HG03521 (cell line): Measurements from ENCODE around the gene CTNNA3.

Experiments used
- ATAC-seq: cut with Tn5 transposase; IDR thresholded peaks from one replicate; pipeline ENCODE4 v1.9.1; 2021; ENCODE audit warnings: mild to moderate bottlenecking, moderate library complexity; ENCODE audit not compliant: unreplicated experiment

CTNNA3 gene

GRCh38 chr10:66283064-66283463 is 1412.9 kb downstream of the CTNNA3 start:
- ATAC-seq, result no peak

GRCh38 chr10:66281327-66281726 is 1414.7 kb downstream of the CTNNA3 start:
- no peak for ATAC-seq

- no peak for ATAC-seq
These were observed 1418.5 kb downstream of the CTNNA3 start for GRCh38 chr10:66277481-66277880.

- ATAC-seq, result no peak
These were observed 1422.0 kb downstream of the CTNNA3 start for GRCh38 chr10:66273966-66274519.

- no peak for ATAC-seq
These were observed 1430.6 kb downstream of the CTNNA3 start for GRCh38 chr10:66265398-66265797.

- ATAC-seq, result no peak
These were observed 1436.2 kb downstream of the CTNNA3 start for GRCh38 chr10:66259836-66260235.

GRCh38 chr10:66258693-66259092 is 1437.3 kb downstream of the CTNNA3 start:
- ATAC-seq, result no peak

- ATAC-seq, result no peak
These were observed 1438.2 kb downstream of the CTNNA3 start for GRCh38 chr10:66257801-66258200.

GRCh38 chr10:66252986-66253385 is 1443.0 kb downstream of the CTNNA3 start:
- no peak for ATAC-seq

GRCh38 chr10:66246177-66246576 is 1449.8 kb downstream of the CTNNA3 start:
- no peak for ATAC-seq

GRCh38 chr10:66244953-66245352 is 1451.0 kb downstream of the CTNNA3 start:
- no peak for ATAC-seq

- ATAC-seq, result no peak
These were observed 1453.1 kb downstream of the CTNNA3 start for GRCh38 chr10:66242885-66243284.

- no peak for ATAC-seq
These were observed 1456.9 kb downstream of the CTNNA3 start for GRCh38 chr10:66239062-66239461.

- no peak for ATAC-seq
These were observed 1457.7 kb downstream of the CTNNA3 start for GRCh38 chr10:66238343-66238742.

GRCh38 chr10:66234872-66235271 is 1461.1 kb downstream of the CTNNA3 start:
- ATAC-seq, result no peak

GRCh38 chr10:66228887-66229286 is 1467.1 kb downstream of the CTNNA3 start:
- no peak for ATAC-seq

GRCh38 chr10:66223656-66224055 is 1472.3 kb downstream of the CTNNA3 start:
- ATAC-seq, result no peak

- no peak for ATAC-seq
These were observed 1473.4 kb downstream of the CTNNA3 start for GRCh38 chr10:66222462-66223046.

GRCh38 chr10:66218981-66219587 is 1476.9 kb downstream of the CTNNA3 start:
- no peak for ATAC-seq

GRCh38 chr10:66218289-66218688 is 1477.7 kb downstream of the CTNNA3 start:
- no peak for ATAC-seq

GRCh38 chr10:66215920-66216319 is 1480.1 kb downstream of the CTNNA3 start:
- ATAC-seq, result no peak

GRCh38 chr10:66214721-66215404 is 1481.1 kb downstream of the CTNNA3 start:
- ATAC-seq, result no peak
